GM23248 (cell line): Measurements from ENCODE around the gene PPFIA1. TPM values are rescaled to one million over a fixed set of nuclear protein-coding genes. Genes with fewer than 3 reads are reported as not detected.

Experiments used
- DNase-seq: peaks from one replicate; pipeline ENCODE4 v3.0.0-alpha.2; 2015
- H2AFZ ChIP-seq: fragments of 200-600 bp; sonication (generic); 2 replicates; pipeline ENCODE4 v1.6.1; 2016; ENCODE audit warnings: antibody characterized with exemption
- H3F3A ChIP-seq: fragments of 200-600 bp; sonication (generic); 2 replicates; pipeline ENCODE4 v1.6.1; 2016; ENCODE audit warnings: mild to moderate bottlenecking, antibody characterized with exemption, mixed run types; ENCODE audit not compliant: insufficient read depth
- H3K27ac ChIP-seq: fragments of 200-600 bp; sonication (generic); 2 replicates; pipeline ENCODE4 v1.5.1; 2016; ENCODE audit warnings: mild to moderate bottlenecking
- H3K27me3 ChIP-seq: fragments of 200-600 bp; sonication (generic); replicated peaks from 2 replicates; pipeline ENCODE4 v1.6.1; 2016; ENCODE audit warnings: mild to moderate bottlenecking; ENCODE audit not compliant: insufficient read depth
- H3K36me3 ChIP-seq: fragments of 200-600 bp; sonication (generic); 2 replicates; pipeline ENCODE4 v1.6.1; 2016; ENCODE audit warnings: low read depth, mild to moderate bottlenecking
- H3K4me1 ChIP-seq: fragments of 200-600 bp; sonication (generic); 2 replicates; pipeline ENCODE4 v1.6.1; 2016; ENCODE audit warnings: mild to moderate bottlenecking; ENCODE audit not compliant: insufficient read depth
- H3K4me2 ChIP-seq: fragments of 200-600 bp; sonication (generic); one replicate; pipeline ENCODE4 v1.6.1; 2016; ENCODE audit warnings: mild to moderate bottlenecking; ENCODE audit not compliant: unreplicated experiment
- H3K4me3 ChIP-seq: fragments of 200-600 bp; sonication (generic); 2 replicates; pipeline ENCODE4 v1.5.1; 2016; ENCODE audit warnings: mild to moderate bottlenecking
- H3K79me2 ChIP-seq: fragments of 200-600 bp; sonication (generic); 2 replicates; pipeline ENCODE4 v1.6.1; 2016; ENCODE audit warnings: mild to moderate bottlenecking; ENCODE audit not compliant: insufficient read depth
- H3K9ac ChIP-seq: fragments of 200-600 bp; sonication (generic); 2 replicates; pipeline ENCODE4 v1.6.1; 2016; ENCODE audit warnings: mild to moderate bottlenecking
- H3K9me2 ChIP-seq: fragments of 200-600 bp; sonication (generic); 2 replicates; pipeline ENCODE4 v1.6.1; 2016; ENCODE audit warnings: mixed run types, mild to moderate bottlenecking, moderate library complexity; ENCODE audit not compliant: insufficient read depth
- H3K9me3 ChIP-seq: fragments of 200-600 bp; sonication (generic); one replicate; pipeline ENCODE4 v1.6.1; 2017; ENCODE audit warnings: low read depth
- H4K20me1 ChIP-seq: fragments of 200-600 bp; sonication (generic); 2 replicates; pipeline ENCODE4 v1.6.0; 2016; ENCODE audit not compliant: insufficient read depth
- EZH2 ChIP-seq: fragments of 200-600 bp; sonication (generic); IDR thresholded peaks from 2 replicates; pipeline ENCODE4 v1.6.1; 2018; ENCODE audit warnings: antibody characterized with exemption, mild to moderate bottlenecking; ENCODE audit not compliant: insufficient read depth, poor library complexity, severe bottlenecking
- EZH2phosphoT487 ChIP-seq: fragments of 200-600 bp; sonication (generic); IDR thresholded peaks from 2 replicates; pipeline ENCODE4 v1.6.1; 2018; ENCODE audit warnings: antibody characterized with exemption, moderate library complexity, mild to moderate bottlenecking, low read depth; ENCODE audit not compliant: insufficient read depth
- WGBS, 2 experiments: methylation state at CpG; one replicate each; pipeline ENCODE4 v1.1.6; 2015 to 2017; ENCODE audit warnings: low lambda C conversion rate in 2 of 2, low coverage in 1 of 2; ENCODE audit errors: missing lambda C conversion rate in 2 of 2; 5-methylcytosine and 5-hydroxymethylcytosine counted together
- in situ Hi-C: fragments of 300-500 bp; cut with MboI; formaldehyde crosslinking; loops from 2 replicates; pipeline ENCODE4 v1.15.0; 2020
- polyA plus RNA-seq: library from polyadenylated mRNA; unstranded; fragments of >200 nt; fragmentation: Nextera tagmentation; extraction: Ambion mirVana; gene quantifications from 2 replicates; pipeline ENCODE4 v1.2.1, GENCODE V29; 2016
- total RNA-seq: library from RNA; depleted of rRNA; stranded (reverse); fragments of >200 nt; shearing (Covaris generic); gene quantifications from 2 replicates; pipeline ENCODE4 v1.2.3, GENCODE V29; 2014

The PPFIA1 gene
- total and polyA plus RNA-seq, 2 experiments from 2014 or later: 22.8 to 36.9 TPM

DNA sequence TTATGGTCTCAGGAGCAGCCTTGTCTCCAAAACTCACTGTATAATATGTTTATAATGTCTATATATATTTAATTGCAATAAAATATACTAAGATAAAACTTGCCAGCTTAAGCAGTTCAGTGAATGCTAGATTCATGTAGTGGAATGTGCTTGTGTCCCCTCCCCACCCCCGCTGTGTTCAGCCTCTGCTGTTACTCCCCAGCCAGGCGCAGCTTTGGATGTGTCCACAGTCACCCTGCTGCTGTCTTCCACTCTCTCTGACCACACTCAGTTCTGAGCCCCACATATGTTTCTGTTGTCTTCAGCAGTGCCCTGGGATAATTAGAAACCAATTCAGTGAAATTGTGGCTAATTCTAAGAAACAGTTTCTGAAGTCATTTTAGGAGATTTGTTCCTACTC, 52.2 kb downstream of the PPFIA1 start:
- Histone ChIP-seq H2AFZ (no peak overlapping the region), H3K4me2 (no peak overlapping the region), H3K27ac (no peak overlapping the region), H3F3A (peaks cover 23% of the 10 kb centered on the region), H3K9ac (no peak overlapping the region), H3K36me3 (no peaks in the 10 kb centered on the region), H3K9me3 (no peaks in the 10 kb centered on the region), H3K9me2 (no peaks in the 10 kb centered on the region), H3K4me3 (no peak overlapping the region), H3K4me1 (peaks cover 33% of the 10 kb centered on the region), H3K27me3 (no peaks in the 10 kb centered on the region), H3K79me2 (peaks cover 25% of the 10 kb centered on the region; the same call in 1 of the 2 replicates), H4K20me1 (no peaks in the 10 kb centered on the region)
- 77 to 85% methylated on average over 2 of the region's 2 CpGs for WGBS, 2 experiments
- in situ Hi-C loops: no loop called here
- no peak for DNase-seq
- TF ChIP-seq EZH2 (no peak), EZH2phosphoT487 (no peak)

DNA sequence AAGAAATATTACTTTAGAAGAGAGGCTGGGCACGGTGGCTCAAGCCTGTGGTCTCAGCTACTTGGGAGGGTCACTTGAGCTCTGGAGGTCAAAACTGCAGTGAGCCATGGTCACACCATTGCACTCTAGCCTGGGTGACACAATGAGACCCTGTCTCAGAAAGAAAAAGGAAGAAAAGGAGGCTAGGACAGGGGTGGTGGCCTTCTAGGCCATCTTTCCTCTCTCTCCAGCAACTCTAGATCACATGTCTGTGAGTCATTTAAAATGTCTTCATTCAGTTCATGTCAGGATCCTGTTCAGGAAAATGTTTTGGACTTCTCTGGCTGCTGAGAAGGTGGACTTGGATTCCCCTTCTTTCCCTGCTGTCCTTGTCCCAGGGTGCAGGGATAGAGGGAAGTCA, 53.3 kb downstream of the PPFIA1 start:
- 0 out of 2 replicates have a peak, but pooled peaks cover 4% of the 10 kb centered on the region for H3K36me3 ChIP-seq
- no peak overlapping the region for H2AFZ ChIP-seq
- no peaks in the 10 kb centered on the region for H3K9me2 ChIP-seq
- H3K27me3 ChIP-seq: no peaks in the 10 kb centered on the region
- peaks cover 25% of the 10 kb centered on the region; the same call in 1 of the 2 replicates for H3K79me2 ChIP-seq
- peak overlapping the region; percentile 29 for H3K27ac ChIP-seq
- TF ChIP-seq EZH2 (no peak), EZH2phosphoT487 (no peak)
- peak; percentile 56 for DNase-seq
- H3K9me3 ChIP-seq: no peaks in the 10 kb centered on the region
- H3K9ac ChIP-seq: no peak overlapping the region
- 96 to 100% methylated on average over 1 of the region's 1 CpG for WGBS, 2 experiments
- no peaks in the 10 kb centered on the region for H4K20me1 ChIP-seq
- H3K4me3 ChIP-seq: no peak overlapping the region
- peaks cover 33% of the 10 kb centered on the region for H3K4me1 ChIP-seq
- H3K4me2 ChIP-seq: no peak overlapping the region
- H3F3A ChIP-seq: peaks cover 23% of the 10 kb centered on the region
- in situ Hi-C loops: no loop called here

DNA sequence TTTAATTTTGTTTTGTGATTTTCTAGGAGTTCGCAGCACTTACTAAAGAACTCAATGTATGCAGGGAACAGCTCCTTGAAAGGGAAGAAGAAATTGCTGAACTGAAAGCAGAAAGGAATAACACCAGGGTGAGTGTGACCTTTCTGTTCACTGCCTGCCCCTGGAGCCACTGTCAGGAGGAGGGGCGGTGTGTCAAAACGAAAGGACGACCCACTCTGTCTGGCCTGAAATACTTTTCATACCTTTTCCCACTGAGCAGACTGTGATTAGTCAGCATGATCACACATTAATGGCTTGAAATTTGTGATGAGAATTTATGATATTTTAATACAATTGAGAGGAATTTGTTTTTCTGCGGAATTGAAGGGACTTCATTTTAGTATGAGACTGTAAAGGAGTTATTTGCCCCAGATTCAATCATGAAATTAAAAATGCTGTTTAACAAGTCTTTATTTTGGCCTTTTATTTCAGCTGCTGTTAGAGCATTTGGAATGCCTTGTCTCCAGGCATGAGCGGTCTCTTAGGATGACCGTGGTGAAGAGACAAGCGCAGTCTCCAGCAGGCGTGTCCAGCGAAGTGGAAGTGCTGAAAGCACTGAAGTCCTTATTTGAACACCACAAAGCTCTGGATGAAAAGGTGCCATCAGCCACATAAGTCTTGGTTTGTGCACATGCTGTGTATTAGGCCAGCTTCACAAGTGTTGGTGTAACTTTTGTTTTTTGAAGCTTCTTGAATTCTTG, 54.1 kb downstream of the PPFIA1 start:
- no peak overlapping the region for H3K9ac ChIP-seq

DNA sequence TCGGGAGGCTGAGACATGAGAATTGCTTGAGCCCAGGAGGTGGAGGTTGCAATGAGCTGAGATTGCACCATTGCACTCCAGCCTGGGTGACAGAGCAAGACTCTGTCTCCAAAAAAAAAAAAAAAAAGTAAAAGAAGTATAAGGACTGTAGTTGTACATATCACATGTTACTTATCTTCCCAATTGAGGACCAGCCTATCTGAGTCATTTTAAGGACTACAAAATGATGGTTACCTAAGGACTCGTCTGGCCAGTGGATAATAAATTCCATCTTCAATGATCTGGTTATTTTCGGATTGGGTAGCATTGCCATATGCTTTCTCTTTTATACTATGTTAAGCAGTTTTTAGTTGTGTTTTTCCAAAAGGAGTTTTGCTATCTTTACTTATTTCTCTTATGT, 55.3 kb downstream of the PPFIA1 start:
- H3K27me3 ChIP-seq: no peaks in the 10 kb centered on the region
- H3K27ac ChIP-seq: peak overlapping the region; percentile 84
- H3K79me2 ChIP-seq: peaks cover 23% of the 10 kb centered on the region; the same call in 1 of the 2 replicates
- in situ Hi-C loops: no loop called here
- peak overlapping the region; percentile 71 for H3K4me2 ChIP-seq
- peak overlapping the region; percentile 44 for H3K4me3 ChIP-seq
- peaks cover 21% of the 10 kb centered on the region for H3K36me3 ChIP-seq
- peaks cover 33% of the 10 kb centered on the region for H3K4me1 ChIP-seq
- no peaks in the 10 kb centered on the region for H4K20me1 ChIP-seq
- peak overlapping the region; percentile 54 for H3K9ac ChIP-seq
- peak; percentile 27 for DNase-seq
- H2AFZ ChIP-seq: peak overlapping the region; percentile 70
- no peaks in the 10 kb centered on the region for H3K9me2 ChIP-seq
- H3K9me3 ChIP-seq: no peaks in the 10 kb centered on the region
- TF ChIP-seq EZH2phosphoT487: no peak
- TF ChIP-seq EZH2: no peak
- peaks cover 23% of the 10 kb centered on the region for H3F3A ChIP-seq
- WGBS, 2 experiments: 65 to 67% methylated on average over 3 of the region's 3 CpGs

More for the DNA sequence above, 54.1 kb downstream of the PPFIA1 start:
- Histone ChIP-seq H3K27me3 (no peaks in the 10 kb centered on the region), H3K9me3 (no peaks in the 10 kb centered on the region), H3F3A (peaks cover 23% of the 10 kb centered on the region), H3K4me2 (no peak overlapping the region), H4K20me1 (no peaks in the 10 kb centered on the region), H3K79me2 (peaks cover 23% of the 10 kb centered on the region; the same call in 1 of the 2 replicates), H3K9me2 (no peaks in the 10 kb centered on the region), H3K27ac (peak overlapping the region; percentile 29), H3K4me3 (no peak overlapping the region), H3K36me3 (peaks cover 11% of the 10 kb centered on the region; the same call in 1 of the 2 replicates), H2AFZ (no peak overlapping the region), H3K4me1 (peaks cover 33% of the 10 kb centered on the region)
- TF ChIP-seq EZH2 (no peak), EZH2phosphoT487 (no peak)
- in situ Hi-C loops: no loop called here
- WGBS, 2 experiments: 91 to 93% methylated on average over 10 of the region's 10 CpGs
- DNase-seq: peak; percentile 23
